ENCODE data around the gene OTUB2. TPM values are rescaled to one million over a fixed set of nuclear protein-coding genes. Genes with fewer than 3 reads are reported as not detected.

The OTUB2 gene
- polyA plus RNA-seq, 1 experiment, result 1.1 TPM

GRCh38 chr14:94011795-94012194 lies 14.3 kb upstream of the OTUB2 start:
- ChIA-PET POLR2A (interaction anchor here (1.1 kb wide), 1 partner anchor 14 kb away, joined by 3 read pairs; no protein-coding TSS in a partner anchor), CTCF (interaction anchor here (1.0 to 5.0 kb wide), 7 partner anchors 8 to 125 kb away, joined by 3 to 36 read pairs (median 5); partner anchors contain the start of gene OTUB2)
- no peak overlapping the region for H3K4me3 ChIP-seq (ENCODE audit: low read depth, low read length)
- TF ChIP-seq, protein P1, sequence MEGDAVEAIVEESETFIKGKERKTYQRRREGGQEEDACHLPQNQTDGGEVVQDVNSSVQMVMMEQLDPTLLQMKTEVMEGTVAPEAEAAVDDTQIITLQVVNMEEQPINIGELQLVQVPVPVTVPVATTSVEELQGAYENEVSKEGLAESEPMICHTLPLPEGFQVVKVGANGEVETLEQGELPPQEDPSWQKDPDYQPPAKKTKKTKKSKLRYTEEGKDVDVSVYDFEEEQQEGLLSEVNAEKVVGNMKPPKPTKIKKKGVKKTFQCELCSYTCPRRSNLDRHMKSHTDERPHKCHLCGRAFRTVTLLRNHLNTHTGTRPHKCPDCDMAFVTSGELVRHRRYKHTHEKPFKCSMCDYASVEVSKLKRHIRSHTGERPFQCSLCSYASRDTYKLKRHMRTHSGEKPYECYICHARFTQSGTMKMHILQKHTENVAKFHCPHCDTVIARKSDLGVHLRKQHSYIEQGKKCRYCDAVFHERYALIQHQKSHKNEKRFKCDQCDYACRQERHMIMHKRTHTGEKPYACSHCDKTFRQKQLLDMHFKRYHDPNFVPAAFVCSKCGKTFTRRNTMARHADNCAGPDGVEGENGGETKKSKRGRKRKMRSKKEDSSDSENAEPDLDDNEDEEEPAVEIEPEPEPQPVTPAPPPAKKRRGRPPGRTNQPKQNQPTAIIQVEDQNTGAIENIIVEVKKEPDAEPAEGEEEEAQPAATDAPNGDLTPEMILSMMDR (IDR thresholded peaks at IDR 0.05; ENCODE audit: insufficient read depth, low read depth, low read length), result no peak
- DNase-seq (ENCODE audit: low read depth), result no peak
- H3K36me3 ChIP-seq (ENCODE audit: control insufficient read depth, insufficient read depth, low read length), result no peaks in the 10 kb centered on the region
- H3K27me3 ChIP-seq (ENCODE audit: control insufficient read depth, insufficient read depth, low read length), result peaks cover 9% of the 10 kb centered on the region

GRCh38 chr14:94014382-94014781 lies 11.8 kb upstream of the OTUB2 start:
- Histone ChIP-seq H3K4me3 (ENCODE audit: low read depth, low read length) (no peak overlapping the region), H3K27me3 (ENCODE audit: control insufficient read depth, insufficient read depth, low read length) (peaks cover 10% of the 10 kb centered on the region), H3K36me3 (ENCODE audit: control insufficient read depth, insufficient read depth, low read length) (no peaks in the 10 kb centered on the region)
- TF ChIP-seq, protein P1 (IDR thresholded peaks at IDR 0.05; ENCODE audit: insufficient read depth, low read depth, low read length), result no peak
- CTCF ChIA-PET, result interaction anchor here (1.5 to 1.7 kb wide), 3 partner anchors 10 to 75 kb away, joined by 4 to 6 read pairs (median 5); no protein-coding TSS in a partner anchor
- POLR2A ChIA-PET, result no interaction called here
- DNase-seq (ENCODE audit: low read depth), result no peak

- Histone ChIP-seq H3K27me3 (ENCODE audit: control insufficient read depth, insufficient read depth, low read length) (peaks cover 11% of the 10 kb centered on the region), H3K36me3 (ENCODE audit: control insufficient read depth, insufficient read depth, low read length) (no peaks in the 10 kb centered on the region), H3K4me3 (ENCODE audit: low read depth, low read length) (no peak overlapping the region)
- POLR2A ChIA-PET, result no interaction called here
- CTCF ChIA-PET, result interaction anchor here (1.5 to 1.7 kb wide), 2 partner anchors 11 to 76 kb away, joined by 4 to 6 read pairs; no protein-coding TSS in a partner anchor
- DNase-seq (ENCODE audit: low read depth), result no peak
- TF ChIP-seq, protein P1 (IDR thresholded peaks at IDR 0.05; ENCODE audit: insufficient read depth, low read depth, low read length), result no peak
Observed at GRCh38 chr14:94015223-94015622, 10.9 kb upstream of the OTUB2 start.

GRCh38 chr14:94016446-94016976 lies 9.6 kb upstream of the OTUB2 start:
- POLR2A ChIA-PET, result no interaction called here
- TF ChIP-seq, protein P1 (IDR thresholded peaks at IDR 0.05; ENCODE audit: insufficient read depth, low read depth, low read length), result no peak
- Histone ChIP-seq H3K27me3 (ENCODE audit: control insufficient read depth, insufficient read depth, low read length) (peaks cover 6% of the 10 kb centered on the region), H3K4me3 (ENCODE audit: low read depth, low read length) (no peak overlapping the region), H3K36me3 (ENCODE audit: control insufficient read depth, insufficient read depth, low read length) (no peaks in the 10 kb centered on the region)
- no peak for DNase-seq (ENCODE audit: low read depth)
- CTCF ChIA-PET, result interaction anchor here (0.7 kb wide), 1 partner anchor 164 kb away, joined by 3 read pairs; no protein-coding TSS in a partner anchor

- ChIA-PET CTCF (interaction anchor here (0.6 to 2.3 kb wide), 3 partner anchors 10 to 118 kb away, joined by 3 to 9 read pairs (median 3); no protein-coding TSS in a partner anchor), POLR2A (no interaction called here)
- no peak for DNase-seq (ENCODE audit: low read depth)
- TF ChIP-seq, protein P1 (IDR thresholded peaks at IDR 0.05; ENCODE audit: insufficient read depth, low read depth, low read length), result no peak
- peaks cover 6% of the 10 kb centered on the region for H3K27me3 ChIP-seq (ENCODE audit: control insufficient read depth, insufficient read depth, low read length)
- no peaks in the 10 kb centered on the region for H3K36me3 ChIP-seq (ENCODE audit: control insufficient read depth, insufficient read depth, low read length)
- no peak overlapping the region for H3K4me3 ChIP-seq (ENCODE audit: low read depth, low read length)
Observed at GRCh38 chr14:94018308-94018707, 7.8 kb upstream of the OTUB2 start.

All from BJ (cell line).